HG03108 (cell line): ENCODE measurements around the gene DNAH5.

Source experiments
- ATAC-seq: cut with Tn5 transposase; IDR thresholded peaks from one replicate; pipeline ENCODE4 v1.9.1; 2021; ENCODE audit warnings: moderate library complexity; ENCODE audit not compliant: unreplicated experiment

The DNAH5 gene

DNA sequence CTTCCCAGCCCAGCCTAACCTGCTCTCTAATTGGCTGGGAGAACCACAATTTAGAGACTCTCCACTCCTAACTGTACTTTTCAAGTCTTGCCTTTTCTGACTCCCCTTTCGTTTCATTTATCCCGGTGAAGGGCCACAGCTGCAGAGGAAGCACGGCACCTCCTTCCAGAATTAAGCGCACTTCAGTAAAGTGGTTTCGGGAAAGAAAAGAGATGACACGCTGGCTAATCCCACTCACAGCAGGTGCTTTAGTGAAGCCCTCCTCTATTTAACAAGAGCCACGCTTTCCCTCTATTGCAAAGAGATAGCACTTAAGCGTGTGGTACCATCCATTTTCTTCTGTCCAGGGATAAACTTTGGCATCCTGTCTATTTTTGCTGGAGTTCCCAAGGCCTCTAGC lies 4.8 kb downstream of the DNAH5 start:
- no peak for ATAC-seq

GRCh38 chr5:13934921-13935320 lies 9.6 kb downstream of the DNAH5 start:
- no peak for ATAC-seq

GRCh38 chr5:13934125-13934524 lies 10.4 kb downstream of the DNAH5 start:
- no peak for ATAC-seq

DNA sequence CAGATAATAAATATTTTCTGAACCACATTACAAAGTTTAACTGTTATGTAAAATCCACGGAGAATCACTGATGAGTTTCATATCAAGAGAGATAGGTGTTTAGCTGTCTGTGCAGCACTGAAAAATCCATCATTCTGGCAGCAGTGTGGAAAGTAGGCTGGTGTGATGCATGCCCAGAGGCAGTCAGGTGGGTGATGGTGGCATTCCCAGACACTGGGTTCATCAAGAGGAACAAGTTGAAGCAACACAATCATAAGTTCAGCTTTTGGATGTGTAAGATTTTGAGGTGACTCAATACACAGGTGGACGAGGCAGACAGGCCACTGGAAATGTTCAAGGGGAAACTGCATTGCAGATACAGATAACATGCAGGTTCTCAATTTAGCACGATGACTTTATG lies 11.9 kb downstream of the DNAH5 start:
- no peak for ATAC-seq

GRCh38 chr5:13932011-13932410 lies 12.5 kb downstream of the DNAH5 start:
- ATAC-seq: no peak

GRCh38 chr5:13930541-13931171 lies 13.8 kb downstream of the DNAH5 start:
- no peak for ATAC-seq

DNA sequence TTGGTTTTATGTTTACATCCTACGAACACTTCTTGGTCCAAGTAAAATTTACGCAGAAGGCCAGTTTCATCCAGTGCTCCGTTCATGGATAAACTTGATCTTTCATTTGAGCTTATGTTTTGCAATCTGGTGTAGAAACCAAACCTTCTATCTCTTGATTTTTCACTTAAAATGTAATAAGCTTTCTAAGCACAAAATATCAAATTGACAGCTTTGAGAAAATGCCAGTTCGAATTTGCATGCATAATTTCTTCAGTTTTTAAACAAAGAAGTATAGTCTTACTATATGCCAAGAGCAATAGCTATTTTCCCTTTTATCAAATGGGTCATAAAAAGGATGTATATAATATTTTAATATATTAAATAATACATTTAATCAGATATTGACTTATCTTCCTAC lies 17.8 kb downstream of the DNAH5 start:
- ATAC-seq: no peak

DNA sequence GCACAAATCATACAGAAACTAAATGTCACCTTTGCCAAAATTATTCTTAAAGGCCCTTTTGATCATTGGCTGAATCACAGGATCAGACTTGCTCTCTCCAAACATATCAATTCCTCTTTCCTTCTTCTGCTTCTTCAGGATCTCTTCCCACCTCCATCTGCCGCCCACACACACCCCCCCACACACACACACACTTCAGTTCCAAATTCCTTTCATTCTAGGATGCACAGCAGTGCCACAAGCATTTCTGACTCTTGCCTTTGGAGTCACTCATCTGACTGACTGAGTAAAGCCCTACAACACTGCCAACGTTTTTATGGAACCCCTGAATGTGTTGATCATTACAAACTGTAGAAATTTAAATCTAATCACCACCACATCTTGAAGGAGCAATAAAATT lies 22.9 kb downstream of the DNAH5 start:
- no peak for ATAC-seq

DNA sequence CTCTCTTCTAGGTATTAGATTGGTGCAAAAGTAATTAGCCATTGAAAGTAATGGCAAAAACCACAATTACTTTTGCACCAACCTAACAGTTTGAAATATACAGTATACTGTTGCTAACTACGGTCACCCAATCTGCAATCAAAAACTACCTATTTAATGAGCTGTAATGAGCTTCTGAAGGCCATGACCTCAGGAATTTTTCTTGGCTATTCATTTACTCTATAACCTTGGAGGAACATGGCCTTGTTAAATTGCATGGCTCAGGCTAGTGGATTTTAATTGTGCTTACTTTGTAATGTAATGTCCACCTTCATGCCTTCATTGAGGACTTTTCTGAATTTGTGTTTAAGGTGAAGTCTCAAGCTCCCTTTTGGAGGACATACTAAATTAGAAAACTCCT lies 24.7 kb downstream of the DNAH5 start:
- ATAC-seq: no peak

GRCh38 chr5:13919087-13919486 lies 25.4 kb downstream of the DNAH5 start:
- no peak for ATAC-seq

DNA sequence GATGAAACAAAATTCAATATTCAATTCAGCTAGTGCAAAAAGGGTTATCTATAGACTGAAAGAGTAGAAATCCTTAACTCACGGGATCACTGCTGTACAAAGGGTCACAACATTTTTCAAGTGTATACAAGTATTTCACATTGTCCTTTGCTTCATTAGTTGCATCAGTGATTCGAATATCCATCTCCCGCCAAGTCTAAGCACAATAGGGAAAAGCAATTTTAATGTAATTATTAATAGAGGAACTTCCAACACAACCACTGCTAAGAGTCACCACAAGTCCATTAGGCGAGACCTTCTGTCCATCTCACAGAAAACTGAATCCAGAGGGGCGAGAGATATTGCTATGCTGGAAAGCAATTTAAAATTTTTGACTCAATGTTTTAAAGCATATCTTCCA lies 27.4 kb downstream of the DNAH5 start:
- no peak for ATAC-seq

DNA sequence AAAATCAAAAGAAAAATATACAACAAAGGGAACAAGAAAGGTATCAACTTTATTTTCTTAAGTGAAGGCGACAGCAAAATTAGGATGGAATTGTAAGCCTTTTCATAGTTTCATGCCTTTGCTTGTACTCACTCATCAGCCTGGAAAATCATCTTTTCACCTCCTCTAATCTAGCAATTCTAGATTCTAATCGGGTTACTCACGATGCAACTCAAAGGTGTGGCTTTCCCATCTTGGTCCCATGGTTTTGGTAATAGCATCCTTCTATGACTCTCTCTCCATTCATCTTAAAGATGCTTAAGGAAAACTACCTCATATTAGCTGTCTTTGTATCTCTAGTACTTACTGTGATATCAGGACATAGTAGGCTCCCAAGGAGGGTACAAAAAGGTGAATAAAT lies 30.5 kb downstream of the DNAH5 start:
- ATAC-seq: no peak

DNA sequence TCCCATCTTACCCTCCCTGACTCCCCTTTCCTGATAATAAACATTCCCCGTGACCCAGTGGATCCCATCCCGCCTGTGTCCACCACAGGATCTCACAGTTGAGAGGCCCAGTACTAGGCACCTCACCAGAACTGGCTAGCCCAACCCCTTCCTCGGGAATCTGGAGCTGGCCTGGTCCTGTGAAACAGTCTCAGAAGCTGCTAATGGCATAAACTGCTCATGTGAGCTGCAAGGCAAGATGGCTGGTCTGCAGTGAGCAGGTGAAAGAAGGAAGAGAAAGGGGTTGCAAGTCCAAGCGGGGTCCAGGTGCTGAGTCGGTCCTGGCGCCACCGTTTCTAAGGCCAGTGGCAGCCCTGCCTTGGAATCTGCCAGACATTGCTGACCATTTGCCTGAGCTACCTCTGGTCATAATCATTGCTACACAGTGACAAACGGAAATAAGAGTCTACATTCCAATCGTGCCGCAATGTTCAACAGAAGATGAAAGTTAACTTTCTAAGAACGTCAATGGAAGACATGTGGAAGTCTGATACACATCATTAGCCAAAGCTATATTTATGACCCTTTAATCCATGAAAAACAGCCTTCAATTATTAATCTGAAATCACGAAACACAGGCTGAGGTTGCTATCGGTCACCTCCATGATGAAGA lies 33.7 kb downstream of the DNAH5 start:
- ATAC-seq: no peak

GRCh38 chr5:13910201-13910600 lies 34.3 kb downstream of the DNAH5 start:
- no peak for ATAC-seq

DNA sequence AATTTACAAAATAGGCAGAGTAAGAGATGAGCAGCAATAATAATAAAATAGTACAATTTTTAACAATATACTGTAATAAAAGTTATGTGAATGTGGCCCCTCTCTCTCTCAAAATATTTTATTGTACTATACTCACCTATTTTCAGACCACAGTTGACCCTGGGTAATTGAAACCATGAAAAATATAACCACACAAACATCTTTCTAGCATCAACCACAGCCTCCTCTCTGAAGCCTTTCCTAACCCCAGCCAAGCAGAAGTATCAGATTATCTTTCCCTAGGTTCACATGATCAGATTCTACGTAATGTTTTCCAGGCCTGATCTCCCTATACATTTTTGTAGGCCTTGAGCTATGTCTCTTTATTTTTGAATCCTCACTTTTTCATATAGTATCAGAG lies 35.2 kb downstream of the DNAH5 start:
- ATAC-seq: no peak

DNA sequence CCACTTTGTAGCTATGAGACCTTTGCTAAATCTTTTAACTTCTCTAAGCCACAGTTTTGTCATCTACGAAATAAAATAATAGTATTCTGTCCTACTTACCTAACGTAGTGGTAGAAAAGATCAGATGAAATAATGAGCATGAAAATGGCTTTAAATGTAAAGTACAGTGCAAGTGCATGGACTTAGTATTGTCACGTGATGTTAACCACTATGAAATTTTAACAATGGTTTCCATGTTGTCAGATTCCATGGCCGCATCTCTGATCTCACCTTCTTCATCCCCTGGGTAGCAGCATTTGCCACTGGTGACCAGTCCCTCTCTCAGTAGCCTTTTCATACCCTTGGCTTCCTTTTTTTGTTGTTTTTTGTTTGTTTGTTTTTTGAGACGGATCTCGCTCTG lies 45.9 kb downstream of the DNAH5 start:
- ATAC-seq: no peak

- ATAC-seq: no peak
These were observed 66.1 kb downstream of the DNAH5 start for GRCh38 chr5:13878357-13878756.

DNA sequence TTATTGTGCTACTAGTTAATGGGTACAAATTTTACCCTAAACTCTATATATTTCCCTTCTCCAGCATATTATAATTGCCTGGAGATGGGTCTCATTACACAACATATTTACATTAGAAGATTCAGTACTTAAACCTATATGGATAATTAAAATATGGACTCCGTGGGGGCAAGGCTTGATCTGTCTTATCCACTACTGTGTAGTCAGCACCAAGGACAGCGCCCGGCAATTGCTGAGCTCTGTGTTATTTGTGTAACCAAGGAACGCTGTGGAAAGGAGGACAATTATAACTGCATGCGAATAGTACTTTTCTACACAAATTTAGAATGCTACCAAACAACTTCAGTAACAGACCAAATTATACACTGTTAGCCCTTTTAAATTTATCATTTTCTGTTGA lies 77.7 kb downstream of the DNAH5 start:
- ATAC-seq: no peak

DNA sequence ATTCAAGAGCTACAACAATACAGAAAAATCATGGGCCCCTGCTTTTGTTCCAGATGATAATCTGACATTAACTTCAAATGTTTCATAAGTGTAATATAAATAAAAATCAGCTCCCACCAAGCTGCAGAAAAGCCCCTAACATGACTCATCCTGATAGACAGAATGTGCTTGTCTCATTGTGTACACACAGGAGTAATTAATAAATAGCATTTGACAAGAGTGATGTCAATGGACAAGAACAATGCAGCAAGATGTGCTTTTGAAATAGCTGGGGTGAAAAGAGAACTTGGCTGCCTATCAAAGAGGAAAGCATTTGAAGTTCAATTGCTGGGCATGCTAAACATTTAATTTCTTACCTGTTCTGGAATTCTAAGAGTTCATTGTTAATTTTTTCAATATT lies 79.2 kb downstream of the DNAH5 start:
- ATAC-seq: no peak

DNA sequence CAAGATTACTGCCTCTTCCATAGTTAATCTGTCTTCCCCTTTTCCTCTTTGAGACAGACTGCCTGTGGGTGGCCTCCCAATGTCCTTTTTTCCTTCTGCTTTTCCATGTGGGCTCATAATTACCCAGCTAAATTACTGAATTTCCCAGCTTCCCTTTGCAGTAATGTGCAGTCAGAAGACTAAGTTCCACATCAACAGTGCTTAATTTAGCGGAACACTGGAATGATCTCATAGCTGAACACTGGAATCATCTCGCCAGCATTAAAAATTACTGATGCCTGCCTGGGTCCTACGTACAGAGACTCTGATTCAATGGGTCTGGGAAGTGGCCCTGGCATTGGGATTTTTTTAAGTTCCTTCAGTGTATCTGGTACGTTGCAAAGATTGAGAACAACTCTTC lies 84.3 kb downstream of the DNAH5 start:
- ATAC-seq: no peak

DNA sequence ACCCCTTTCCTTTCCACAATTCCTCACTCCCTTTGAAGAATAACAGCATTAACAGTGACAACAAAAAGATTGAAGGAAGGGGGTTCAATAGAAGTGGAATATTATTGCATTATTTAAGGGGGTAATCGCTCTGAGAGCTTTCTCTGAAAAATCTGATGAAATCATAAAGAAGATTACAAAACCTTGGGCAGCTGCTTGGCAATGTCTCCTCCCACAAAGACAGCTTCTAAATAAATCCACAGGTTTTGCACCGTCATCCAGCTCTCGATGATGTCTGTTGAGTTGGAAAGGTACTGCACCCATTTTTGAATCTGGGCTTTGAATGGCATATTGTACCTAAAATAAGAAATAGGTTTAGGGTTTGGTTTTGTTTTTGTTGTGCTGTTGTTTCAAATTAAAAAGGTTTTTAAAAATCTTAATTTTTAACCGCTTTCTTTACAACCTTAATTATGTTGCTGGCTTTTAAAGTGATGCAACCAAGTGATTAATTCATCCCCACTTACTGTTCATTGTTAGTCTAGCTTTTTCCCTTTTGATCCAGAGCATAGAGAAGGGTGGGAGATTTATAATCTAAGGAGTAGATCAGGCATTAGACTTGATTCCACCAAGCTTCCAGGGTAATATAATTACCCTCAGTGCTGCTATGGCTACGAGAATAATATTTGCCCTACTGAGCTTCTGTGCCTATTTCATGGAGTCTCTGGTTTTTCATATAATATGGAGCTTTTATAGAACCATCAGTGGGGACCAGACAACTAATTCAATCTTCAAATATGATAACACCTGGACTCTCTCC lies 85.0 kb downstream of the DNAH5 start:
- ATAC-seq: no peak

DNA sequence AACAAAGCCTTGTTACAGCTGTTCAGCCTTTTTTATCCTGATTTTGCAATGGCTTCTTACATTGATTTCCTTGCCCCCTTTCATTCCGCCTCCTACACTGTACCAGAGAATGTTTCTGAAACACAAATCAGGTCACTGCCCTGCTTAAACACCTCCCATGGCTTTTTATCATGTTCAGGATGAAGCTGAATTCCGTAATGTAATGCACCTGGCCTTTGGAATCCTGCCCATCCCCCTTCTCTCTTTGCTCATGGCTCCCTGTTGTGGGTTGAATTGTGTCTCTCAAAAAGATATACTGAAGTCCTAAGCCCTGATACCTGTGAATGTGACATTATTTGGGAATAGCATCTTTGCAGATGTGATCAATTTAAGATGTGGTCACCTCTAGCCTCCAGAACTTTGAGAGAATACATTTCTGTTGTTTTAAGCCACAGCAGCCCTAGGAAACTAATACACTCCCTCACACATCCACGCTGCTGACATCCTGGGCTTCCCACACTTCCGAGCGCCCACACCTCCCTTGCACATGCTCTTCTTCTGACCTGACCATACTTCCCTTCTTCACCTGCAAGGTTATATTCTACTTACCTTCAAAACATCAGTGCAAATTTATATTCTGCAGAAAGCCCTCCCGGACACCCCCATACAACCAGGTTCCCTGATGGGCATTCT lies 101.2 kb downstream of the DNAH5 start:
- no peak for ATAC-seq
